SK-N-DZ (cell line): ENCODE results near the gene GLB1L3.
"Not testable (repeated sequence)": the region's sequence is repeated elsewhere in the genome, so short reads cannot be mapped to it uniquely, and the experiment has no call there.

Source experiments
- DNase-seq: peaks from one replicate; pipeline ENCODE4 v3.0.0-alpha.2; 2015; ENCODE audit warnings: low spot score

GLB1L3 gene

DNA sequence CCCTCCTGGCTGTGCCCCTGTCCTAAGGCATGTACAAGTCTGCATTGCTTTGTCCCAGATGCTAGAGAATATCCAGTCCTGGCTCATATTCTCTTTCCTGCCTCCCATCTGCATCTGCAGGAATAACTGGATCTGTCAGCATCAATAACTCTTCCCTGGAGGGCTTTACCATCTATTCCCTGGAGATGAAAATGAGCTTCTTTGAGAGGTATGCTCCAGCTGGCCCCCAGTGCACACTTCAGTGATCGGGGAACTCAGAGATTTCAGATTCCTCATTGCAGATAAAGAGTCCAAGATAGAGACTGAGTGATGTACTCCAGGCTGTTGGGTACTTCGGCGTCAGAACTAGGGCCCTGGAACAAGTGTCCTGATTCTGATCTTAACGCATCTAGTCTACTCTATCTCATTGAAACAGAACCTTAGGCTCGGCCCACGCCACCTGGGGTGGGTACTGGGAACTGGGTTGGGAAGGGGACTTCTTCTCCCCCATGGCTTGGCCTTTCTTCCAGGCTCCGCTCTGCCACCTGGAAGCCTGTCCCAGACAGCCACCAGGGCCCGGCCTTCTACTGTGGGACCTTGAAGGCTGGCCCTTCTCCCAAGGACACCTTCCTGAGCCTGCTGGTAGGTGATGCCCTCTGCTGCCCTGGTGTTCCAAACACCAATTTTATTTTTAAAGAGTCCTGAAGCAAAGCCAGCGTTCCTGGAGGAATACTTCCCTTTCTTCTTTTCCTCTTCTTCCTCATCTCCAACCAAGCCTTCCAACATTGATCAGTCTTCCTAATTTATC lies 37.8 kb downstream of the GLB1L3 start:
- DNase-seq: peak; percentile 91

DNA sequence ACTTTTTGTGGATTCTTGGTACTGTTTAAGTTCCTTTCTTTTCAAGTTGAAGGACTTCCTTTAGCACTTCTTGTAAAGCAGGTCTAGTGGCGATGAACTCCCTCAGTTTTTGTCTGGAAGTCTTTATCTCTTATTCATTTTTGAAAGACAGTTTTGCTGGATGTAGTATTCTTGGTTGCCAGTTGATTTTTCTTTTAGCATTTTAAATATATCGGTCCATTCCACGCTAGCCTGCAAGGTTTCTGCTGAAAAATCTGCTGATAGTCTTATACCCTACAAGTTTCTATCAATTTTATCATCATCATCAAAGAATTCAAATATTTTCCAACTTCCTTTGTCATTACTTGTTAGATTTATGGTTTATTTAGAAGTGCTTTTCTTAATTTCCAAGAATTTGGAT lies 40.9 kb downstream of the GLB1L3 start:
- no peak for DNase-seq

DNA sequence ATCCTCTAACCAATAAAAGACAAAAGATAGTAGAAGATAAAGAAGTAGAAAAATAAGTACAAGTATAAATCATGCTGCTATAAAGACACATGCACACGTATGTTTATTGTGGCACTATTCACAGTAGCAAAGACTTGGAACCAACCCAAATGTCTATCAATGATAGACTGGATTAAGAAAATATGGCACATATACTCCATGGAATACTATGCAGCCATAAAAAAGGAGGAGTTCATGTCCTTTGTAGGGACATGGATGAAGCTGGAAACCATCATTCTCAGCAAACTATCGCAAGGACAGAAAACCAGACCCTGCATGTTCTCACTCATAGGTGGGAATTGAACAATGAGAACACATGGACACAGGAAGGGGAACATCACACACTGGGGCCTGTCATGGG lies 45.2 kb downstream of the GLB1L3 start:
- not testable (repeated sequence) for DNase-seq

DNA sequence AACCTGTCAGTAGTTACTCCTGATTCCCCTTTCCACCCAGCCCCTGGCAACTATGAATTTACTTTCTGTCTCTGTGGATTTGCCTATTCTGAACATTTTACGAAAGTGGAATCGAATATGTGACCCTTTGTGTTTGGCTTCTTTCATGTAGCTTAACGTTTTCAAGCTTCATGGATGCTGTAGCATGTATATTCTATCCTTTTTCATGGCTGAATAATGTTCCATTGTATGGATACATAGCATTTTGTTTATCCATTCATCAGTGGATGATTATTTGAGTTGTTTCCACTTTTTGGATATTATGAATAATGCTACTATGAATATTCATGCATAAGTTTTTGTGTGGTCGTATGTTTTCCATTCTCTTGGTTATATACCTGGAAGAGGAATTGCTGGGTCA lies 46.4 kb downstream of the GLB1L3 start:
- no peak for DNase-seq

DNA sequence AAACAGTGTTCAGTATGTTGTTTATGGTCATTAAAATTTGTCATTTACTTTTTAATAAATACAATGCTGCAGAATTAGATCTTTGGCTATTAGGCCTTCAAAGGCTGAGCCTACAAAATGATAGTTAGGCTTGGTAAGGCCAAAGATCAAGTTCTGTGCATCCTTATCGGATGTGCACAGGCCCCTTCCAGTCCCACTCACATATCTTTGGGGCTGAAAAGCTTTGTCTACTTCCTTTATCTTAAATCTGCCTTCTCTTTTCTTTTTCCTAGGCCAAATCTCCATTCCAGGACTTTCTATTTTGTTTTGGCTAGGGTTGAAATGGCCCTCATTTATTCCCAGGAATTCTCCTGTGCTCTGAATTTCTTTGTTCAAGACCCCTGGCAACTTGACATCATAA lies 52.3 kb downstream of the GLB1L3 start:
- DNase-seq: no peak

DNA sequence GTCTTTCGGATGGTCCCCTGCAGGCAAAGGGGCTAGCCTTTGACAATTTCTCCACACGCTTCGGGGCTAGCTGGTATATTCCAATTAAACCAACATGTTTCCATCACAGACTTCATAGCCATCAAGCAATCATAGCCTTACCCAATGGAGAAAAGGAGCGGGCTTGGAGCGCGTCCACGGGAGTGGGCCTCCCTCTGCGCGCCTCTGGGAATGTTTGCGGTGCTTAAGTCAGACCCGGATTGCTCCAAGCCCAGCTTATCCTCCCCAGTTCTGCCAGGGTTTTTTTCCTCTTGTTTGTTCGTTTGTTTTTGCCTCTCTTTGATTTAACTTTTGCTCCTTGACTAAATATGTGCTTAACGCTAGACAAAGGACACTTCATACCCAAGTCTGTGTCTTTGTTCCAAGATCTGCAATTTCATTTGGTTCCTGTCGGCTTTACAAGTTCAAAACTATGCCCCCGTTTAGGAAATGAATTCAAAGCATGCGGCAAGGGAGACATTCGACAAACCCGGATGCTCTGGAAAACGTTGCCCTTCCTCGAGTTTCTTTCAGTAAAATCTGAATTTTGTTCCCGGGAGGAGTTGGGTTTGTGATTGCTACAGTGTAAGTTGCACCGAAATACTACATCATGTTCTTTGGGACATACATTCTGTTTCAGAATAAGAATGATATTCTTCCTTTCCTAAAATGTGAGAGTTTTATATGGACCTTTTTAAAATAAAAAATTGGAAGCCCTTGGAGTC lies 54.6 kb downstream of the GLB1L3 start:
- DNase-seq: no peak

DNA sequence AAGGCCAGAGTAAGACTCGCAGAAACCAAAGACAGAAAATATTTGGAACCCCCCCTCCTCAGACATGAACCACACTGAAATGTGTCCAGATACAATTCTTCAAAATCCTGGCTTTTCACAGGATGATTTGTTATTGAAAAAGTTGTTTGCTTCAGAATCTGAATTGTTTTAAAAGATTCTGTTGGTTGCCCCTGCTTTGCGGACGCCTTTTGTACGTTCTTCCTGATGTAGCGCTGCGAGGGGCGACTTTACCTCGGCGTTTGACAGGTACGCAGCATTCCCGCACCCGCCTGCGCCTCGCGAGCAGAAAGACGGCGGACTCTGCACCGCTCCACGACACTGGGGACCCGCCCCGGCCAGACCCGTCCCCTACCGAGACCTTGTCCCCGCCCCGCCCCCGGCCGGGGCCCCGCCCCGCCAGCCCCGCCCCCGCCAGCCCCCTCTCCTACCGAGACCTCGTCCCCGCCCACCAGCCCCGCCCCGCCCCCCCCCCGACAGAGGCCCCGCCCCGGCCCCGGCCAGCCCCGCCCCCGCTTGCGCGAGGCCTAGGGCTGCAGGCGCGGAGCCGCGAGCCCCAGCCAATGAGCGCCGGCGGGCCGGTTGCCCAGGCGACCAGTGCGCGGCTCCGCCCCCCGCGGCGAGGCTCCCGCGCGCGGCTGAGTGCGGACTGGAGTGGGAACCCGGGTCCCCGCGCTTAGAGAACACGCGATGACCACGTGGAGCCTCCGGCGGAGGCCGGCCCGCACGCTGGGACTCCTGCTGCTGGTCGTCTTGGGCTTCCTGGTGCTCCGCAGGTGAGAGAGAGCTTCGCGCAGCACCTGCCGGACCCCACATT lies 55.4 kb downstream of the GLB1L3 start, which contains the start of gene GLB1L2:
Gene GLB1L2, plus strand, starts transcription at position 635 of the 835 bp plus-strand sequence. Its CDS starts 74 bp downstream, at position 709.
- peak; percentile 57 for DNase-seq

DNA sequence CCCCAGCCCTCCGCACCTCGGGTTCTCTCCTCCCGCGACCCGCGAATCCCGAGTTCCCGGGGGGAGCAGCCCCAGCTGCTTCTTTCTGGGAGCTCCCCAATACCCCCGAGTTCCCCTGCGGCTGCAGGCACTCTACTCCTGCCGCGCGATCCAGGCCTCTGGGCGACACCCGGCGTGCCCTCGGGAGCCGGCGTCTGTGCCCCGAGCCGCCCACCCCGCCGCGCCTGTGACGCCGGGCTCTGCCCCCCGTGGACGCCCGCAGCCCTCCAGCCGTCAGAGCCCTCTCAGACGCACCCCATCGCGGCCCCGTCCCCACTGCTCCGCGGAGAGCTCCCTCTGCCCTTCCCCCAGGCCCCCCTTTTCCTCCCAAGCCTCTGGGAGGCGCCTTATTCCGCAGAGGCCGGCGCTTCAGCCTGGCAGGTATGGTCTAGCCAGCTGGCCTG lies 56.0 kb downstream of the GLB1L3 start:
- DNase-seq: no peak

DNA sequence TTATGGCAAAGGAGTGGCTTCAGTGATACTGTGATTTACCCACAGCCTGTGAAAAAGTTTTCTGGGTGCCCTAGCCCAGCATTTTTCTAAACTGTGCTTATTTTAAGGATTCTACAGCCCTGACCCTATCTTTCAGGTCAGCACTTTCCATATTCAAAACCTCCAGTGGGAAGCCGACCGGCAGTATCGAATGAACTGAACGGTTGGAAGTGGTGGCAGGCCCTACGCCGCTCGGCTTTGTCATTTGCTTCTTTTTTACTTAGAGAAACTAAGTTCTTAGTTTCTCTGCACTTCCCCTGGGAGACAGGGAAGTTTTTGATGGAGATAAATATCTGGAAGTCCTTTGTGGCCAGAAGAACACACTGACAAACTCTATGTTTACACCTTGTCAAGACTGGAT lies 56.6 kb downstream of the GLB1L3 start:
- no peak for DNase-seq

DNA sequence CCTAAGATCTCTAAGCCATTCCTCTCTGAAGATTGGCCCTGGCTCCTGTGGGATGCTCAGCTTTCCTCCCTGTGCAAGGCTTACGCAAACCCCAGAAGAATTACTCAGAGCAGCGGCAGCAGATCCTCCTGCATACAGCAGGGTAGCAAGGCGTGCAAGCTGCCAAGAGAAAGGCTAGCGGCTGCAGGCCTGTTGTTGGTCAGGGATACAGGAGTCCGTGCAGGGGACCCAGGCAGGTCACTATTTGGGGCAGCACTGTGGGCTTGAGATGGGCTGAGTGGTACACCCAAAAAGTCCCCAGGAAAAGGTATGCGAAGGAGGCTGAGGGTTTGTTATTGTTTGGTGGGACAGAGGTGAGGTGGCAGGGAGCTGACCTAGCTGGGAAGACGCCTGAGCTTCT lies 57.1 kb downstream of the GLB1L3 start:
- no peak for DNase-seq

DNA sequence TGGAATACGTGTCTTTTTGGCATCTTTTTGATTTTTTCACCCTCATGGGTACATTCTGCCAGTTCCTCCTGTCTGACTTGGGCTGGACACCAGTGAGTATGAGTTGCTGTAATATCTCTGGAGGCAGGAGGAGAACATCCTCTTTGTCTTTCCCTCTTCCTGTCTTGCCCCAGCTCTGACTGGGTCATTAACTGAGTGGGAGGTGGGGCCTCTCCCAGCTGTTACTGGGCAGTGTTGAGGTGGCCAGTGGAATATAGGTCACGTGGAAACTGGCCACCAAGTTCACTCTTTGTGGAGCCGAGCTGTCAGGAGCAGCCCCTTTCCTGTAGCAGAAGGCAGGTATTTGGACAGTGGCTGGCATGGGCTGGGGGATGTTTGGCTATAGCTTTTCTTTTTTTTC lies 57.8 kb downstream of the GLB1L3 start:
- DNase-seq: no peak

DNA sequence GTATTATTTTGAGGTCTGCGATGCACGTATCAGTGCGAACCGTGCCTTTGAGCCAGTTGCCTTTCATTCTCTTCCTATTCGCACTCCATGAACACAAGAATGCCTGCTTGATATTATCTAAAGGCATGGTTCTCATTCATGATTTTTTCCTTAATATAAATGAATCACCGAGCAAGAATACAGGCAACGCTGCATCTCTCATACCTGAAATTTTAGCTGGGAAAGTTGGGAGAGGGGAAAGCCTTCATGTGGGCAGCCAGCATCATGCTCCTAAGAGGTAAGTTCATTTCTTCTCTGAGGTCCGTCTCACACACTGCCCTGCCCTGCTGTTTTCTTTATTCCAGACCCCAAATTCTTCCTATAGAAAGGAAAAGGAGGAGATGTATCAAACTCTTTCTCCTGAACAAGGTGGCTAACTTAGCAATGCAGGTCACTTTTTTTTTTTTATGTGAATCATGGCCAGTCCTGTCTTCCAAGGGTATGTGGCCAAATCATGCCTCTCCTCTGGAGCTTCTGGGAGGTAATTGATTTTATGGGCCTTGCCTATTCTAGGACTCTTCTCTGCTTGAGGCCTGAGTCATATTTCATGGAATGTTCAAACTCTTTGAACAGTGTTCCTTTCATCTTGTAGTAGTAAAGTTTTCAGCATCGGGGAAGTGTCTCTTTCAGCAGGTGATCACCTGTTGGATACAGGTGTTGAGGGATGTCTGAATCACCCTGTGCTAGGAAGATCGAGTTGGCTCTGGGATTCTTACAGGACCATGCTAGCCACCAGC lies 58.8 kb downstream of the GLB1L3 start:
- DNase-seq: no peak

DNA sequence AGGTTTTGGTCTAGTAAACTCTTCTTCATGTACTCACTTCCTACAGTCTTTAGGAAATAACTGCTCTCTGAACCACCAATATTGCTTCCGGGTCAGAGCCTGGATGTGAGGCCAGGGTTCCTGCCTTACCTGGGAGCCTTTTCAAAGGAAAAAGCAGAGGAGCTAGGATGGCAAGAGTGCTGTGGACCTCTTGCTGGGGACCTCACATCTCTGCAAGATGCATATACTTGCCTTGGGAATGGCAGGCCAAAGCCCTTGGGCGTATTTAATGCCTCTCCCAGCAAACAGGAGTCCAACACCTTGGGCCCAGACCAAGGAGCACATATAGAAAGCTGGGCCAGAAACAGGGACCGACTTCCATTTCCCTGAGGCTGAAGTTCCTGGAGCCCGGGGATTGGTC lies 60.9 kb downstream of the GLB1L3 start:
- DNase-seq: no peak

DNA sequence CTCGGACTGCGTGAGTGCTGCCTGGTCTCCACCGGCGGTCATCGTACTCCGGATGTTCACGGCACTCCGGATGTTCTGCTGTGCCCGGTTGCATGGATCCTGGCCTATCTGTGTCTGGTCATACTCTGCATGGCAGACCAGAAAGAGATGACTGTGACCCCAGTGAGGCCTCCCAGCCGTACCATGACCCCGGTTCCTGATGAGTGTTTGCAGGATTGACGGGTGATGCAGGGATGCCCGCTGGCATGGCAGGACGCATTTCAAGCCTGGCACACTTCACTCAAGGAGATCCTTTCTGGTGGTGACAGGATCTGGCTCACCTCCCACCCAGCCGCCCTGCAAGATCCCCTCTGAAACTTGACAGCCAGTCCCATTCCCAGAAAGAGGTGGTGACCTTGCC lies 61.9 kb downstream of the GLB1L3 start:
- DNase-seq: no peak

DNA sequence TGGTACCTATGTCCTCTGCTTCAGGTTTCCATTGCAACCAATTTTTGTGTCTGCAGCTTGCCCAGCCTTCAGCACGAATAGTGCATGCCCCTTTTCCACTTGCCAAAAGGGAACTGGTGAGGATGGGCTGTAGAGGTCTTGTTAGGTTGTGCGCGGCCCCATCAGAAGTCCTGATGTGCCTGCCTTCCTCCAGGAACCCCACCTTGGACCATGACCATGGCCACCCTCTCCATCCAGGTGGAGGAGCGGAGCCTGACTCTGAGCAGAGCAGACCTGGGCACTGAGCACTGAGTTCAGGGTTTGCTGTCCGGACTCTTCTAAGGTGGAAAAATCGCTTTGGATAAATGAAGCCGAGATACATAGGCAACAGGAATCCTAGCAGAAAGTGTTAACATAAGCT lies 62.5 kb downstream of the GLB1L3 start:
- no peak for DNase-seq

DNA sequence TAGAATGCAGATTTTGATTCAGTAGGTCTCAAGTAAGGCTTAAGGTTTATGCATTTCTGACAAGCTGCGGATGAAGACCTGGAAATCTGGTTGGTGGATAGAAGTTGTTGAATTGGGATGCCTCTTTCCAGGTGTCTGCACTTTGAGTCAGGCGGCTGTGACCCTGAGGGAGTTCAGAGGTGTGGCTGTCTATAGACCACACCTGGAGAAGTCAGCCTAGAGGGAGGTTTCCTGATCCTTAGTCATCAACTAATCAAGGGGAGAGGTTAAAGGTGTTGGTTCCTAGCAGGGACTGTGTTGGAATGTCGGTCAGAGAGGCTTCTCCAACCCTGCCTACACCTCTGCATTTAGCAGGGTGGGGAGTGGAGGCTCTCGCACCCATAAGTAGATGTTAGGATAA lies 63.6 kb downstream of the GLB1L3 start:
- DNase-seq: no peak

DNA sequence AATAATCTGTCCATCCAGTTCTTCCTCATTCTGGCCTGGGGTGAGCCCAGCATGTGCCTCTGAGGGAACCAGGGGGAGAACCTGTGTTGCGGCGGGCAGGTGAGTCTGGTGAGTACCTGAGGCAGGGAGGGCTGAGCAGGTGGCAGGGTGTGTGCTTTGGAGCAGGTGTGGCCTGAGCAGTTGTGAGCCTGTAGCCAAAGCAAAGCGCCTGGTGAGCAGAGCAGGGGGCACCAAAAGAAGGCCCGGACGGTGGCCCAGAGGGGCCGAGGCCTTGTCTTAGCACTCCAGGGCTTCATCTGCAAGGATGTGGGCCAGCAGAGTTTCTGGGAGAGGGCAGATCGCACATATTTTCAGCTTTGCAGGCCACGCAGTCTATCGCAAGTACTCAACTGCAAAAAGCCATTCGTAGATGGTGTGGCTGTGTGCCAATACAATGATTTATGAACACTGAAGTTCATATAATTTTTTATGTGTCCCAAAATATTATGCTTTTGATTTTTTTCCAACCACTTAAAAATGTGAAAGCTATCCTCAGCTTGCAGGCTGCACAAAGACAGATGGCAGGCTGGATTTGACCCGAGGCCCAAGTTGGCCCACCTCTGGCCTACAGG lies 64.3 kb downstream of the GLB1L3 start:
- DNase-seq: no peak

DNA sequence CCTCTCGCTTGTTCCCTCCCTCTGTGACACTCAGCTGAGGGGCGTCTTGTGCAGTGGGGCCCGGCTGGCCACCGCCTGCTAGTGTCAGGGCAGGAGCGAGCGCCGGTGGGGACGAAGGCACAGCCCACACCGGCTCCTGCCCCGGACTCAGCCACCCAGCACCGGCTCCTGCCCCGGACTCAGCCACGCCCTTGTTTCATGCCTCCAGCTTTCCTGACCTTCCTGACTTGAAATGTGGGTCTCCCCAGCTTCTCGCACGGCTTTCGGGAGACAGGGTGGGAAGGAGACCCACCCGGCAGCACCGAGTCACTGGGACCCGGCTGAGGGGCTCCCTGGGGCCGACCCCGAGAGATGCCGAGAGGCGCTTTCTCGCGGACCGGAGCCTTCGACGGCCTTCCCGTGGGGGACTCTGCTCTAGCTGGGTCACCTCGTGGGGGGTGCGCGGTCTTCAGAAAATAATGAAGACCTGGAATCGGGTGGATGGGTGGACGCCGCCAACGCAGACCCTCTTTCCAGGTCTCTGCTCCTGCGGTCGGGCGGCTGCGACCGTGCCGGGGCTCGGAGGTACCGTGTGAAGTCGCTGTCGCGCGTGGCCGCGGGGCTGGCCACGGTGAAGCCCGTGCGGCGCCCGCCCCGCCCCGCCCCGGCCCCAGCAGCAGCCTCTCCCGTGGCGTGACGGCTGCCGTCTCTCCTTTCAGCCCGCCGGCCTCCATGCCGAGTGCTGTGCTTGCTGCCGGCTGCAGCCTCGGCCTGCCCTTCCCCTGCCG lies 65.8 kb downstream of the GLB1L3 start:
- DNase-seq: no peak

DNA sequence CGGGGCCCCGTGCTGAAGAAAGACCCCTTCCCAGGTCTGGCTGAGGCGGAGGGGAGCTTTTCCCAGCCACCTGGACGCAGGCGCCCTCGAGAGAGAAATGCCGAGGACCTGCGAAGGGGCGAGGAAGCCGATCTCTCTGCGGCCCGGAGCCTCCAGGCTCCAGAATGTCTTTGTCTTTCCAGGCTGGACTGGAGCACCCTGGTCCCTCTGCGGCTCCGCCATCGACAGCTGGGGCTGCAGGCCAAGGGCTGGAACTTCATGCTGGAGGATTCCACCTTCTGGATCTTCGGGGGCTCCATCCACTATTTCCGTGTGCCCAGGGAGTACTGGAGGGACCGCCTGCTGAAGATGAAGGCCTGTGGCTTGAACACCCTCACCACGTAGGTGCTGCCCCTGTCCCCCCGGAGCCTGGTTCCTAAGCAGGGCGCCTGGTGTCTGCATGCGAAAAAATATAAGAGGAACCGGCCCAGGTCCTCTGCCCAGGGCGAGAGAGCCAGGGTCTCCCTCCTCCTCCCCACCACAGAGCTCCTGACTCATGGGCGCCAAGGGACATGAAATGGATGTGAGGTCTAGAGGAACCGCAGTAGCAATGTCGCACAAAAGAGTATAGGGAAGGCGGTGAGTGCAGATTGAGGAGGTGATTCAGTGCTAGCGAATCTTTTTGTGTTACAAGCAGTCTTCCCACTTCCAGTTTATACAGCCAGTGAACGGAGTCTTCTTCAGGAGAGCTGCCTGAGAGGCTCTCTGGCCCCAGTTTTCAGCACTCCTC lies 66.6 kb downstream of the GLB1L3 start:
- no peak for DNase-seq
